ENCODE measurements around the gene KHDRBS2.

DNA sequence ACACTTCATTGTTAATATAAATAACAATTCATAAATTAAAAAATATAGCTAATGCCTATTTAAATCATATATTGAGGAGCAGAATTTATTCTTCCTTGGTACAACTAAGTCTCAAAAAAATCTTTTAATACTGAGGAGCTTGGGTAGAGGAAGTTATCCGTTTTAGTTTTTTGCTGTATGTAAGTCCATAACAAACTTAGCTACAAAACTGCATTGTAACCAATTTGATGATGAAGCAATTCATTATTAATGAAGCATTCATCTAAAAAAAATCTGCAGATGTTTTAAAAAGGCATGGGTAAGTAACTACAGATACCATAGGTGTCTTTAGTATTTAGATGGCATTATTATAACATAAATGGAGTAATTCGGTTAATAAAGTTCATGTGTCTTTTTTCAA lies 1.3 kb downstream of the KHDRBS2 start:
- TF ChIP-seq CTCF (IDR thresholded peaks at IDR 0.05), result no peak
- TF ChIP-seq POLR2A (IDR thresholded peaks at IDR 0.05), result no peak
